ENCODE measurements around the gene CXorf58.

Gene CXorf58

GRCh38 chrX:23900220-23900797 lies 7.5 kb upstream of the CXorf58 start:
- in situ Hi-C loops (cut with MboI; ENCODE audit: low sequenced_read_pairs), result no loop called here

DNA sequence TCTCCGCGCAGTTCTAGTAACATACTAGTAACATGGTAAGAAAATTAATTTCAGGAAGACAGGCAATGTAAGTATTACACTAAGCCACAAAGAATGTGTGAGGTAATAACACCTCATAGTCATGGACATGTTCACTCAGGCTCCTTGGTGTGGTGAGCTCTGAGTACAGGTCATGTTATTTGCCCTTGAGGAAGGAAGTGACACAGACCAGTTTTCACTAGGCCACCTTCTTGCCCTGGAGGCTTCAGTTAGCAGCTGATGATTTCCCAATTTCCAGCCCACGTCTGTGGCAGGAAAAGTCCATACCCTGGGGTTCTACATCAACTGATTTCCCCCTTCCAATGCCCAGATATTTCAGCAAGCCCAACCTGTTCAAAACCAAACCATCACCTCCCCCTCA lies 6.7 kb upstream of the CXorf58 start:
- in situ Hi-C loops (cut with MboI; ENCODE audit: low sequenced_read_pairs), result no loop called here

DNA sequence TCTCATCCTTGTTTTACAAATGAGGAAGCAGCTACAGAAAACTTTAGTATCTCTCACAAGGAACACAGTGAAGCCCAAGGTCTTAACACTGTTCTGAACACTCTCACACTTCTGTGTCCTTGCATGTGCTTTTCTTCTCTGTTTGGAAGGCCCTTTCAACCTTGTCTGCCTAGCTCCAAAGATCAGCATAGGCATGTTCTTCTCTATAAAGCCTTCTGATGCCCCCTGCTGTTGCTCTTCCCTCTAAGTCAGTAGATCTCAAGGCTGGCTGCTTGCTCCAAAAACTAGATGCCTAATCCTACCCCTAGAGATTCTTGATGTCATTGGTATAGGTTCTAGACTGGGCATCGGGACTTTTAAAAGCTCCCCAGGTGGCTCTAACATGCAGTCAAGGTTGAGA lies 6.0 kb upstream of the CXorf58 start:
- in situ Hi-C loops (cut with MboI; ENCODE audit: low sequenced_read_pairs), result no loop called here

DNA sequence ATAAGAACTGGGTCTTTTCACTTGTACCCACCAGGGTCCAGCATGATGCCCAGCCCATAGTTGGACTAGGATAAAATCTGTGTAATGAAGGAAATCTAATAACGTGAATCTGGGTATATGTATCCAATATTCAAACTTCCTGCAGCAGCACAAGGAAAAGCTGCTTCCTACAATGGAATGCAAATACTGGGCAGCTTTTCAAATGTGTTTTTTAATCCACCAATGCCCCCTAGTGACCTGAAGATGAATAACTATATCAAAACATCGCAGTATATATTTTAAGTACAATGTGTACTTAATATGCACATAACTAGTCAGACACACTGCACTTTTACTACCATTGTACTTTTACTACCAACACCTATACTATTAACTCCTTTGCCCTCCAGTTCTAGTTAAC lies 5.4 kb upstream of the CXorf58 start:
- in situ Hi-C loops (cut with MboI; ENCODE audit: low sequenced_read_pairs), result no loop called here

GRCh38 chrX:23904096-23904495 lies 3.7 kb upstream of the CXorf58 start:
- in situ Hi-C loops (cut with MboI; ENCODE audit: low sequenced_read_pairs), result no loop called here

GRCh38 chrX:23907111-23907497 lies 702 bp upstream of the CXorf58 start:
- in situ Hi-C loops (cut with MboI; ENCODE audit: low sequenced_read_pairs), result no loop called here

GRCh38 chrX:23908219-23909004 lies 606 bp downstream of the CXorf58 start:
- in situ Hi-C loops (cut with MboI; ENCODE audit: low sequenced_read_pairs), result no loop called here

GRCh38 chrX:23911126-23911835 lies 3.5 kb downstream of the CXorf58 start:
- in situ Hi-C loops (cut with MboI; ENCODE audit: low sequenced_read_pairs), result no loop called here

- in situ Hi-C loops (cut with MboI; ENCODE audit: low sequenced_read_pairs), result no loop called here
These were observed 11.3 kb downstream of the CXorf58 start for GRCh38 chrX:23919148-23919547.

GRCh38 chrX:23919706-23920320 lies 12.0 kb downstream of the CXorf58 start:
- in situ Hi-C loops (cut with MboI; ENCODE audit: low sequenced_read_pairs), result no loop called here

DNA sequence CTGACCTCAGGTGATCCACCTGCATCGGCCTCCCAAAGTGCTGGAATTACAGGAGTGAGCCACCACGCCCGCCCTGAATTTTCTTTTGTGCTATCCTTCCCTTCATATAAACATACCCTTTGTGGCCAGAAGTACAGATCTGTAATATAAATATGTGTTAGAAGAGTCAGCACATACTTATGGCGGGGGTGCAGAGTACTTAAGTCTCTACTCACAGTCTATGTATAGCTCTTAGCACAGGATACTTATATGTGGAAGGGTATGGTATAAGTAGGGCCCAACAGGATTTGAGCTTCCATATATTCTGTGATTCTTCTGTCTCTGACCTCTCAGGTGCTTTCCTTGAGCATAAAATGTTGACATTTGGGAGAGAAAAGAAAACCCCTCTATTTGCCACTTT lies 18.2 kb downstream of the CXorf58 start:
- in situ Hi-C loops (cut with MboI; ENCODE audit: low sequenced_read_pairs), result no loop called here

GRCh38 chrX:23930894-23931604 lies 23.2 kb downstream of the CXorf58 start:
- in situ Hi-C loops (cut with MboI; ENCODE audit: low sequenced_read_pairs), result no loop called here

DNA sequence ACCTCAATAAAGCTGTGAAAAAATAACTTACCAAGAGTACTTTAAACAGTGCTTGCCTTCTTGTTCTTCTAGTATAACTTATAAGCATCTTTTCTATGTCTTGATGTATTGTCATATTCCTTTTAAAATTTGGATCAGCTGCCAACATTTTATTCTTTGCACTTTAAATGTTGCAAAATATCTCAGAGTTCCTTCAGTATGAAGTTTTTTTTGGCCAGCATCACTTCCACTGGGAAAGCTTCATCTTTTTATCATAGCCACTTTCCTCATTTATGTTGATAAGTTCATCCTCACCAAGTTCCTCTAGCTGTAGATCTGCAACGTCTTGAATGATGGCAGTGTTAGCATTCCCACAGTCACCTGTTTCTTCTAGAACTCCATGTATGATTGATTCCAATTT lies 24.2 kb downstream of the CXorf58 start:
- in situ Hi-C loops (cut with MboI; ENCODE audit: low sequenced_read_pairs), result no loop called here

GRCh38 chrX:23935106-23935505 lies 27.3 kb downstream of the CXorf58 start:
- in situ Hi-C loops (cut with MboI; ENCODE audit: low sequenced_read_pairs), result no loop called here

DNA sequence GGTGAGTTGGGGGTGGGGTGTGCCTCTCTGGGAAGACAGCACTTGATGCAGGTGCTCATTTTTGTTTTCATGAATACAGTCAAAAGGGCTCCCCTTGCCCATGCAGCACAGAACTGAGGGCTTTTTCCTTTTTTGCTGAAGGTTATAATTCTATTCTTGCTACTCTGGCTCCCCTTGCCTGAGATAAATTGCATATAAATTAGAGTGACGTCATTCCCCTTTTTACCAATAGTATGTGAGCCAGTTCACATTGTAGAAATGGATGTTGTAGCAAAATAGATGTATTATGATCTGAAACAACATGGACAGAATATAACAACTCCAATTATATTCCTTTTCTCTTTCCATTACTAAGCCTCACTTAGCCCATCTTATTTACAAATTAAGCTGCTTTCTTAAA lies 28.4 kb downstream of the CXorf58 start:
- in situ Hi-C loops (cut with MboI; ENCODE audit: low sequenced_read_pairs), result no loop called here

GRCh38 chrX:23937100-23937499 lies 29.3 kb downstream of the CXorf58 start:
- in situ Hi-C loops (cut with MboI; ENCODE audit: low sequenced_read_pairs), result no loop called here

- in situ Hi-C loops (cut with MboI; ENCODE audit: low sequenced_read_pairs), result no loop called here
These were observed 30.9 kb downstream of the CXorf58 start for GRCh38 chrX:23938690-23939089.

- in situ Hi-C loops (cut with MboI; ENCODE audit: low sequenced_read_pairs), result no loop called here
These were observed 31.4 kb downstream of the CXorf58 start for GRCh38 chrX:23939203-23939602.

GRCh38 chrX:23944234-23944633 lies 36.4 kb downstream of the CXorf58 start:
- in situ Hi-C loops (cut with MboI; ENCODE audit: low sequenced_read_pairs), result no loop called here

DNA sequence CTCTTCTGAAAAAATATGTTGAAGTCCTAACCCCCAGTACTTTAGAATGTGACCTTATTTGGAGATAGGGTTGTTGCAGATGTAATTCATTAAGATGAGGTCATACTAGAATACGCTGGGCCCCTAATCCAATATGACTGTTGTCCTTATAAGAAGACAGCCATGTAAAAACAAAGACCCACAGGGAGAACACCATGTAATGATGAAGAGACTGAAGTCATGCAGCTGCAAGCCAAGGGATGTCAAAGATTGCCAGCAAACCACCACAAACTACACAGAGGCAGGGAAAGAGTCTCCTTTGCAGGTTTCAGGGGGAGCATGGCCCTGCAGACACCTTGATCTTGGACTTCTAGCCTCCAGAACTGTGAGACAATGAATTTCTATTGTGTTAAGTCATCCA lies 37.4 kb downstream of the CXorf58 start:
- in situ Hi-C loops (cut with MboI; ENCODE audit: low sequenced_read_pairs), result no loop called here

- in situ Hi-C loops (cut with MboI; ENCODE audit: low sequenced_read_pairs), result no loop called here
These were observed 44.6 kb downstream of the CXorf58 start for GRCh38 chrX:23952391-23952790.

All from HL-60/S4 treated with retinoic acid at 250 ng/mL for 4 days and 3 days (cell line).